Endothelial cell of umbilical vein (primary cell): ENCODE results near the gene P2RY11. TPM values are rescaled to one million over a fixed set of nuclear protein-coding genes. Genes with fewer than 3 reads are reported as not detected.

Source experiments
- BruUV-seq: library from RNA; stranded (reverse); fragments of 400-500 nt; replicated peaks from 2 replicates; lab custom pipeline; 2021; lab: Mats Ljungman, UMichigan
- CTCF ChIA-PET: fragments of 300-600, 350-600 bp; sonication (Branson Sonifier 250); formaldehyde crosslinking; loops from one replicate; lab custom pipeline; 2021; ENCODE audit warnings: antibody characterized with exemption, inconsistent platforms; lab: Charles Lee
- POLR2A ChIA-PET: fragments of 300-600, 350-600 bp; sonication (Branson Sonifier 250); formaldehyde crosslinking; loops from one replicate; lab custom pipeline; 2021; ENCODE audit warnings: antibody characterized with exemption, inconsistent platforms; lab: Charles Lee
- DNase-seq: peaks from one replicate; pipeline ENCODE4 v3.0.0-alpha.2; 2011; ENCODE audit warnings: low read depth, low spot score
- FAIRE-seq: peaks from 2 replicates; lab custom pipeline; 2011; peaks lifted over from hg19 to GRCh38; lab: Jason Lieb, UNC
- H2AFZ ChIP-seq: 2 replicates; pipeline ENCODE4 v1.6.0; 2012; ENCODE audit warnings: low read depth, low read length, control low read depth, inconsistent platforms
- H3K27ac ChIP-seq: 2 replicates; pipeline ENCODE4 v1.5.1; 2011; ENCODE audit warnings: low read depth, mild to moderate bottlenecking, control low read depth, low read length, moderate library complexity; ENCODE audit not compliant: insufficient read depth
- H3K27me3 ChIP-seq, 2 experiments: 2 replicates each; pipeline versions ENCODE4 v1.6.0 to v1.6.1; 2011; ENCODE audit warnings: low read length in 2 of 2, mixed read lengths in 1 of 2; ENCODE audit not compliant: control insufficient read depth in 2 of 2, insufficient read depth in 2 of 2
- H3K36me3 ChIP-seq, 2 experiments: 2 replicates in 1 of 2; 3 replicates in 1 of 2; pipeline ENCODE4 v1.5.1; 2011; ENCODE audit warnings: low read length in 2 of 2, mild to moderate bottlenecking in 1 of 2, moderate library complexity in 1 of 2; ENCODE audit not compliant: control insufficient read depth in 2 of 2, insufficient read depth in 2 of 2; ENCODE audit errors: extremely low read depth in 1 of 2
- H3K4me1 ChIP-seq: 3 replicates; pipeline ENCODE4 v1.5.1; 2011; ENCODE audit warnings: mild to moderate bottlenecking, low read length; ENCODE audit not compliant: control insufficient read depth, insufficient read depth; ENCODE audit errors: extremely low read depth
- H3K4me2 ChIP-seq: 2 replicates; pipeline ENCODE4 v1.6.1; 2011; ENCODE audit warnings: low read length, control low read depth, mixed read lengths; ENCODE audit not compliant: insufficient read depth
- H3K4me3 ChIP-seq, 3 experiments: fragments of 200-600 bp in 1 of 3; sonication (generic), shearing (Covaris generic) in 1 of 3; replicated peaks in 1 of 3; 2 replicates each; pipeline ENCODE4 v1.5.1; 2011 to 2016; ENCODE audit warnings: control low read depth in 3 of 3, low read length in 3 of 3, mild to moderate bottlenecking in 2 of 3, inconsistent platforms in 1 of 3, low read depth in 1 of 3, moderate library complexity in 1 of 3; ENCODE audit not compliant: insufficient read depth in 1 of 3
- H3K79me2 ChIP-seq: 2 replicates; pipeline ENCODE4 v1.6.0; 2012; ENCODE audit warnings: low read length, inconsistent platforms; ENCODE audit not compliant: control insufficient read depth, insufficient read depth
- H3K9ac ChIP-seq: replicated peaks from 2 replicates; pipeline ENCODE3; 2011; ENCODE audit warnings: low read length, control low read depth; ENCODE audit not compliant: insufficient read depth; ENCODE audit errors: extremely low read depth
- H3K9me1 ChIP-seq: replicated peaks from 3 replicates; pipeline ENCODE4 v1.6.0; 2011; ENCODE audit warnings: mild to moderate bottlenecking, low read length; ENCODE audit not compliant: control insufficient read depth, insufficient read depth; ENCODE audit errors: extremely low read depth
- H3K9me3 ChIP-seq: replicated peaks from 2 replicates; pipeline ENCODE4 v1.5.1; 2012; ENCODE audit warnings: low read length, inconsistent platforms; ENCODE audit not compliant: control insufficient read depth, insufficient read depth
- H4K20me1 ChIP-seq: replicated peaks from 2 replicates; pipeline ENCODE3; 2011; ENCODE audit warnings: mild to moderate bottlenecking, low read length; ENCODE audit not compliant: control insufficient read depth, insufficient read depth; ENCODE audit errors: extremely low read depth
- EZH2 ChIP-seq: IDR thresholded peaks from 2 replicates; pipeline ENCODE4 v1.6.1; 2012; ENCODE audit warnings: borderline replicate concordance, low read depth, mild to moderate bottlenecking, moderate library complexity, low read length, inconsistent platforms; ENCODE audit not compliant: severe bottlenecking
- FOS ChIP-seq: IDR thresholded peaks from 2 replicates; pipeline ENCODE4 v1.6.1; 2011; ENCODE audit warnings: mild to moderate bottlenecking, low read length, moderate library complexity, borderline replicate concordance; ENCODE audit not compliant: insufficient read depth
- GATA2 ChIP-seq: IDR thresholded peaks from 2 replicates; pipeline ENCODE4 v1.7.0; 2011; ENCODE audit warnings: low read depth, mild to moderate bottlenecking, moderate library complexity, mixed read lengths, low read length; ENCODE audit not compliant: insufficient read length, insufficient read depth
- JUN ChIP-seq: IDR thresholded peaks from 2 replicates; pipeline ENCODE4 v1.6.1; 2011; ENCODE audit warnings: borderline replicate concordance, low read depth; ENCODE audit not compliant: insufficient read length, insufficient read depth
- MYC ChIP-seq: IDR thresholded peaks from one replicate; pipeline ENCODE4 v1.6.1; 2011; ENCODE audit warnings: mild to moderate bottlenecking, low read depth, low read length
- POLR2A ChIP-seq: IDR thresholded peaks from 2 replicates; pipeline ENCODE4 v1.6.1; 2012; ENCODE audit warnings: low read depth, mild to moderate bottlenecking, control low read depth, low read length
- POLR2AphosphoS5 ChIP-seq: IDR thresholded peaks from 2 replicates; pipeline ENCODE4 v1.6.1; 2012; ENCODE audit warnings: low read depth, mild to moderate bottlenecking, control low read depth, low read length, moderate library complexity; ENCODE audit not compliant: insufficient read depth
- dilution Hi-C: fragments of 300-500 bp; cut with MboI; formaldehyde crosslinking; loops from one replicate; pipeline ENCODE4 v1.15.0; 2019; ENCODE audit warnings: low sequenced_read_pairs; ENCODE audit not compliant: extremely low pct_ligation_motif_present
- intact Hi-C: fragments of 100-400 bp; cut with micrococcal nuclease; formaldehyde crosslinking; loops from one replicate; pipeline ENCODE4 v1.10.0; 2022
- polyA plus RNA-seq, 4 experiments: library from polyadenylated mRNA; depleted of rRNA in 3 of 4; stranded (reverse) in 3 of 4; unstranded in 1 of 4; fragments of >200 nt; gene quantifications; 2 replicates each; pipeline versions ENCODE4 v1.2.1 to v1.2.3, GENCODE V29; 2011 to 2012; ENCODE audit warnings: missing spikeins in 1 of 4
- total RNA-seq: library from RNA; stranded (reverse); gene quantifications from 2 replicates; pipeline ENCODE4 v1.2.3, GENCODE V29; 2021
- TF ChIP-seq, protein P1 (sequence below): IDR thresholded peaks from 2 replicates; pipeline ENCODE4 v1.6.1; 2011; ENCODE audit not compliant: insufficient read depth, insufficient read length
- TF ChIP-seq, protein P2 (sequence below), 2 donors: IDR thresholded peaks; 1 replicate in 1 of 2; 2 replicates in 1 of 2; pipeline ENCODE4 v1.5.1; 2011; ENCODE audit warnings: low read length in 2 of 2, mild to moderate bottlenecking in 2 of 2, moderate library complexity in 2 of 2, control low read depth in 1 of 2, inconsistent platforms in 1 of 2, low read depth in 1 of 2; ENCODE audit not compliant: insufficient read depth in 1 of 2; ENCODE audit errors: extremely low read depth in 1 of 2

P2RY11 gene
- total and polyA plus RNA-seq, 2 donors (not counting 3 experiments of a cell fraction or from before 2014, with no cell fraction given) = 3.6 to 14.6 TPM

DNA sequence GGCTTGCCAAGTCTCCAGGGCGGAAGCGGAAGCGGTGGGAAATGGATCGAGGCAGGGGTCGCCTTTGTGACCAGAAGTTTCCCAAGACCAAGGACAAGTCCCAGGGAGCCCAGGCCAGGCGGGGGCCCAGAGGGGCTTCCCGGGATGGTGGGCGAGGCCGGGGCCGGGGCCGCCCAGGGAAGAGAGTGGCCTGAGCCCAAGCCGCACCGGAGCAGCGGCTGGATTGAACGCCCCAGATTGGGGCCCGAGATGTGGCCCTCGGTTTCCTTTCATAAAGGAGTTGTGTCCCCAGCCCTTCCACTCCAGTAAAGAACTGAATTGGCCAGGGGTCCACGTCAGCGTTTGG is 548 bp upstream of the P2RY11 start:
- H3K4me2 ChIP-seq = no peak overlapping the region
- peaks cover 8 to 43% of the 10 kb centered on the region in 2 experiments for H3K36me3 ChIP-seq
- peaks cover 9% of the 10 kb centered on the region for H3K4me1 ChIP-seq
- intact Hi-C loops (no loop called here), dilution Hi-C loops (no loop called here)
- H3K9ac ChIP-seq = no peak overlapping the region
- H4K20me1 ChIP-seq = no peaks in the 10 kb centered on the region
- H3K27me3 ChIP-seq = no peaks in the 10 kb centered on the region
- BruUV-seq = no TSS peak
- POLR2A ChIA-PET = no interaction called here
- no peaks in the 10 kb centered on the region for H3K9me1 ChIP-seq
- H2AFZ ChIP-seq = no peak overlapping the region
- CTCF ChIA-PET = no interaction called here
- FAIRE-seq (no peak), DNase-seq (no peak)
- no peak overlapping the region for H3K27ac ChIP-seq
- H3K79me2 ChIP-seq = peaks cover 28% of the 10 kb centered on the region
- H3K4me3 ChIP-seq = no peak overlapping the region
- H3K9me3 ChIP-seq = no peaks in the 10 kb centered on the region
- TF ChIP-seq GATA2 (no peak), JUN (no peak), MYC (no peak), POLR2A (no peak), FOS (no peak), POLR2AphosphoS5 (no peak), EZH2 (no peak)
- TF ChIP-seq, protein P1, sequence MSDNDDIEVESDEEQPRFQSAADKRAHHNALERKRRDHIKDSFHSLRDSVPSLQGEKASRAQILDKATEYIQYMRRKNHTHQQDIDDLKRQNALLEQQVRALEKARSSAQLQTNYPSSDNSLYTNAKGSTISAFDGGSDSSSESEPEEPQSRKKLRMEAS = no peak
- TF ChIP-seq, protein P2, sequence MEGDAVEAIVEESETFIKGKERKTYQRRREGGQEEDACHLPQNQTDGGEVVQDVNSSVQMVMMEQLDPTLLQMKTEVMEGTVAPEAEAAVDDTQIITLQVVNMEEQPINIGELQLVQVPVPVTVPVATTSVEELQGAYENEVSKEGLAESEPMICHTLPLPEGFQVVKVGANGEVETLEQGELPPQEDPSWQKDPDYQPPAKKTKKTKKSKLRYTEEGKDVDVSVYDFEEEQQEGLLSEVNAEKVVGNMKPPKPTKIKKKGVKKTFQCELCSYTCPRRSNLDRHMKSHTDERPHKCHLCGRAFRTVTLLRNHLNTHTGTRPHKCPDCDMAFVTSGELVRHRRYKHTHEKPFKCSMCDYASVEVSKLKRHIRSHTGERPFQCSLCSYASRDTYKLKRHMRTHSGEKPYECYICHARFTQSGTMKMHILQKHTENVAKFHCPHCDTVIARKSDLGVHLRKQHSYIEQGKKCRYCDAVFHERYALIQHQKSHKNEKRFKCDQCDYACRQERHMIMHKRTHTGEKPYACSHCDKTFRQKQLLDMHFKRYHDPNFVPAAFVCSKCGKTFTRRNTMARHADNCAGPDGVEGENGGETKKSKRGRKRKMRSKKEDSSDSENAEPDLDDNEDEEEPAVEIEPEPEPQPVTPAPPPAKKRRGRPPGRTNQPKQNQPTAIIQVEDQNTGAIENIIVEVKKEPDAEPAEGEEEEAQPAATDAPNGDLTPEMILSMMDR (IDR thresholded peaks at IDR 0.05; ENCODE audit: extremely low read depth in 1 of 2, insufficient read depth in 1 of 2, low read depth in 1 of 2, low read length in 2 of 2) = no peak
